DND-41 (cell line): Measurements from ENCODE around the gene COL20A1.

Experiments used
- ATAC-seq: fragments of 200-7000 bp; cut with Tn5 transposase; 3 replicates; pipeline ENCODE4 v1.9.1; 2021; ENCODE audit warnings: low read depth; ENCODE audit not compliant: insufficient read depth
- DNase-seq: peaks from one replicate; pipeline ENCODE4 v3.0.0-alpha.2; 2020
- H2AFZ ChIP-seq: 2 replicates; pipeline ENCODE4 v1.6.0; 2012; ENCODE audit warnings: low read depth, low read length
- H3K27ac ChIP-seq: 2 replicates; pipeline ENCODE4 v1.5.1; 2012; ENCODE audit warnings: low read length, inconsistent platforms
- H3K27me3 ChIP-seq: fragments of 200-600 bp; sonication (generic); 2 replicates; pipeline ENCODE4 v1.6.0; 2012; ENCODE audit warnings: low read length, mild to moderate bottlenecking, inconsistent platforms; ENCODE audit not compliant: insufficient read depth, poor library complexity
- H3K36me3 ChIP-seq: 2 replicates; pipeline ENCODE4 v1.5.1; 2012; ENCODE audit warnings: low read length, inconsistent platforms; ENCODE audit not compliant: insufficient read depth
- H3K4me1 ChIP-seq: 2 replicates; pipeline ENCODE4 v1.5.1; 2012; ENCODE audit warnings: mild to moderate bottlenecking, low read length; ENCODE audit not compliant: insufficient read depth
- H3K4me2 ChIP-seq: 2 replicates; pipeline ENCODE4 v1.6.0; 2012; ENCODE audit warnings: mild to moderate bottlenecking, moderate library complexity, low read length, inconsistent platforms; ENCODE audit not compliant: insufficient read depth
- H3K4me3 ChIP-seq, 2 experiments: fragments of 200-600 bp in 1 of 2; shearing (Covaris generic) in 1 of 2; 2 replicates each; pipeline ENCODE4 v1.5.1; 2012 to 2016; ENCODE audit warnings: inconsistent platforms in 2 of 2, low read length in 2 of 2, mild to moderate bottlenecking in 2 of 2, low read depth in 1 of 2, moderate library complexity in 1 of 2
- H3K79me2 ChIP-seq: 2 replicates; pipeline ENCODE4 v1.6.0; 2012; ENCODE audit warnings: low read length, inconsistent platforms; ENCODE audit not compliant: insufficient read depth
- H3K9ac ChIP-seq: 2 replicates; pipeline ENCODE4 v1.6.0; 2012; ENCODE audit warnings: low read depth, mild to moderate bottlenecking, inconsistent platforms, low read length, moderate library complexity
- H3K9me3 ChIP-seq: 2 replicates; pipeline ENCODE4 v1.5.1; 2012; ENCODE audit warnings: low read length, moderate library complexity, mild to moderate bottlenecking, inconsistent platforms; ENCODE audit not compliant: insufficient read depth, severe bottlenecking
- H4K20me1 ChIP-seq: 2 replicates; pipeline ENCODE4 v1.6.0; 2012; ENCODE audit warnings: low read length; ENCODE audit not compliant: insufficient read depth
- EZH2 ChIP-seq: IDR thresholded peaks from 3 replicates; pipeline ENCODE4 v1.6.1; 2012; ENCODE audit warnings: borderline replicate concordance, low read depth, mild to moderate bottlenecking, moderate library complexity, low read length, inconsistent platforms; ENCODE audit not compliant: severe bottlenecking
- TF ChIP-seq, protein P1 (sequence below): IDR thresholded peaks from 2 replicates; pipeline ENCODE4 v1.5.1; 2012; ENCODE audit warnings: borderline replicate concordance, low read length, moderate library complexity, mild to moderate bottlenecking; ENCODE audit not compliant: poor library complexity, severe bottlenecking; ENCODE audit errors: extremely low read depth

Gene COL20A1

DNA sequence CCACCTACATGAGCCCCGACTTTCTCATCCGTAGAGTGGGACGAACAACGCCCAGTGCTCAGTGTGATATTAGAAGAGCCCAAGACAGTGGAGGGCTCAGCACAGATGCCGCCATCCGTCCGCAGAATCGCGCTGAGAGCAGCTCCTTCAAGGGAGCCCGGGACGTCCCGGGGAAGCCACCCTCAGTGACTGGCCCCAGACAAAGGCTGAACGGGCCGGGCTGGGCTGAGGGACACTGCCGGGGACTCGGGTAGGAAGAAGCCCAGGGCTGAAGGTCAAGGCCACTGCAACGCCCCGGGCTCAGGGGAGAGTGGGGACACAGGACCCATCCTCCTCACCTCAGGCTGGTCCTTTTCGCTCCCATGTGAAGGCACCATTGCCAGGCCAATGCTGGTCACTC lies 81.0 kb downstream of the COL20A1 start:
- no peak overlapping the region for H3K4me2 ChIP-seq
- no peak overlapping the region for H3K27ac ChIP-seq
- no peak overlapping the region for H3K9ac ChIP-seq
- peaks cover 30% of the 10 kb centered on the region for H4K20me1 ChIP-seq
- peaks cover 14% of the 10 kb centered on the region for H3K27me3 ChIP-seq
- H3K4me3 ChIP-seq = no peak overlapping the region
- no peak for DNase-seq
- no peak for ATAC-seq
- TF ChIP-seq, protein P1, sequence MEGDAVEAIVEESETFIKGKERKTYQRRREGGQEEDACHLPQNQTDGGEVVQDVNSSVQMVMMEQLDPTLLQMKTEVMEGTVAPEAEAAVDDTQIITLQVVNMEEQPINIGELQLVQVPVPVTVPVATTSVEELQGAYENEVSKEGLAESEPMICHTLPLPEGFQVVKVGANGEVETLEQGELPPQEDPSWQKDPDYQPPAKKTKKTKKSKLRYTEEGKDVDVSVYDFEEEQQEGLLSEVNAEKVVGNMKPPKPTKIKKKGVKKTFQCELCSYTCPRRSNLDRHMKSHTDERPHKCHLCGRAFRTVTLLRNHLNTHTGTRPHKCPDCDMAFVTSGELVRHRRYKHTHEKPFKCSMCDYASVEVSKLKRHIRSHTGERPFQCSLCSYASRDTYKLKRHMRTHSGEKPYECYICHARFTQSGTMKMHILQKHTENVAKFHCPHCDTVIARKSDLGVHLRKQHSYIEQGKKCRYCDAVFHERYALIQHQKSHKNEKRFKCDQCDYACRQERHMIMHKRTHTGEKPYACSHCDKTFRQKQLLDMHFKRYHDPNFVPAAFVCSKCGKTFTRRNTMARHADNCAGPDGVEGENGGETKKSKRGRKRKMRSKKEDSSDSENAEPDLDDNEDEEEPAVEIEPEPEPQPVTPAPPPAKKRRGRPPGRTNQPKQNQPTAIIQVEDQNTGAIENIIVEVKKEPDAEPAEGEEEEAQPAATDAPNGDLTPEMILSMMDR = no peak
- no peak for TF ChIP-seq EZH2
- H2AFZ ChIP-seq = no peak overlapping the region
- no peaks in the 10 kb centered on the region for H3K79me2 ChIP-seq
- H3K4me1 ChIP-seq = no peaks in the 10 kb centered on the region
- no peaks in the 10 kb centered on the region for H3K9me3 ChIP-seq
- no peaks in the 10 kb centered on the region for H3K36me3 ChIP-seq

DNA sequence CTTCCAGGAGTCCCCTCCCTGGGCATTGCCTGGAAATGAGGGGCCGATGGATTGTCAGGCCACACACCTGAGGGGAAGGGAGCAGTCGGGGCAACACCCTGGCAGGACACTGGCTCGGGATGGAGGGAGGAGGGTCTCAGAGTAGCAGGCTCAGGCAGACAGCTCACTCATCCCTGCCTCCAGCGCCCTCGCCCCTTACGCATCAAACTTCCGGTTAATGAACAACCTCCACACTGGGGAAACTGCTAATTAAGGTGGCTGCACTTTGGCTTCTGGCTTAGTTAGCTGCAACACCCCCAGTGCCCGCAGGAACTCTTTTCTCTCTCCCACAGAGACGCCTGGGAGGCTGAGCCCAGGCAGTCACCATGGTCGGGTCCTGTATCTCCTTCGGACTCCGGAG lies 81.5 kb downstream of the COL20A1 start:
- no peak for ATAC-seq
- Histone ChIP-seq H3K79me2 (no peaks in the 10 kb centered on the region), H4K20me1 (peaks cover 35% of the 10 kb centered on the region), H3K4me3 (no peak overlapping the region), H3K27ac (no peak overlapping the region), H2AFZ (no peak overlapping the region), H3K27me3 (peaks cover 14% of the 10 kb centered on the region), H3K4me2 (no peak overlapping the region), H3K9me3 (no peaks in the 10 kb centered on the region), H3K36me3 (no peaks in the 10 kb centered on the region), H3K4me1 (no peaks in the 10 kb centered on the region), H3K9ac (no peak overlapping the region)
- TF ChIP-seq, protein P1 = no peak
- TF ChIP-seq EZH2 = no peak
- DNase-seq = no peak

DNA sequence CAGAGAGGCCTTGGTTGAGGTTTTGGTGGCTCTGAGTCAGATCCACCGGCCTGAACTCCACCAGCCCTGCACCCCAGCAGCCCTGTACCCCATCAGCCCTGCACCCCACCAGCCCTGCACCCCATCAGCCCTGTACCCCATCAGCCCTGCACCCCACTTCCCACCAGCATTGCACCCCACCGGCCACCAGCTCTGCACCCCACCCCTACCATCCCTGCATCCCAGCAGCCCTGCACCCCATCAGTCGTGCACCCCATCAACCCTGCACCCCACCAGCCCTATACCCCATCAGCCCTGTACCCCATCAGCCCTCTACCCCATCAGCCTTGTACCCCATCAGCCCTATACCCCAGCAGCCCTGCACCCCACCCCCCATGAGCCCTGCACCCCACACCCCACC lies 82.5 kb downstream of the COL20A1 start:
- no peak overlapping the region for H3K27ac ChIP-seq
- DNase-seq (no peak), ATAC-seq (no peak)
- H3K9me3 ChIP-seq = no peaks in the 10 kb centered on the region
- no peaks in the 10 kb centered on the region for H3K36me3 ChIP-seq
- H3K4me3 ChIP-seq = no peak overlapping the region
- H3K9ac ChIP-seq = no peak overlapping the region
- no peaks in the 10 kb centered on the region for H3K79me2 ChIP-seq
- no peak overlapping the region for H2AFZ ChIP-seq
- TF ChIP-seq, protein P1 = no peak
- TF ChIP-seq EZH2 = no peak
- peaks cover 34% of the 10 kb centered on the region for H4K20me1 ChIP-seq
- H3K4me2 ChIP-seq = no peak overlapping the region
- no peaks in the 10 kb centered on the region for H3K4me1 ChIP-seq
- H3K27me3 ChIP-seq = peaks cover 14% of the 10 kb centered on the region
